PC-9 (cell line): ENCODE results near the gene FHDC1.

Source experiments
- CTCF ChIP-seq: fragments of 200-600 bp; sonication (generic); conservative IDR thresholded peaks from 2 replicates; pipeline ENCODE4 v1.6.1; 2017; ENCODE audit warnings: mixed run types, antibody characterized with exemption, mild to moderate bottlenecking, moderate library complexity
- EZH2 ChIP-seq: fragments of 200-600 bp; sonication (generic); IDR thresholded peaks from 2 replicates; pipeline ENCODE4 v1.8.0; 2017; ENCODE audit warnings: antibody characterized with exemption, low read depth

- TF ChIP-seq EZH2 (no peak), CTCF (no peak)
These were observed 8.7 kb downstream of the FHDC1 start for GRCh38 chr4:152944666-152945320.
